ENCODE data around the gene EEF1AKMT1. TPM values are rescaled to one million over a fixed set of nuclear protein-coding genes. Genes with fewer than 3 reads are reported as not detected.

The EEF1AKMT1 gene
- total RNA-seq, 4 donors from 2014 or later: 13.1 to 18.7 (median 14.8) TPM

DNA sequence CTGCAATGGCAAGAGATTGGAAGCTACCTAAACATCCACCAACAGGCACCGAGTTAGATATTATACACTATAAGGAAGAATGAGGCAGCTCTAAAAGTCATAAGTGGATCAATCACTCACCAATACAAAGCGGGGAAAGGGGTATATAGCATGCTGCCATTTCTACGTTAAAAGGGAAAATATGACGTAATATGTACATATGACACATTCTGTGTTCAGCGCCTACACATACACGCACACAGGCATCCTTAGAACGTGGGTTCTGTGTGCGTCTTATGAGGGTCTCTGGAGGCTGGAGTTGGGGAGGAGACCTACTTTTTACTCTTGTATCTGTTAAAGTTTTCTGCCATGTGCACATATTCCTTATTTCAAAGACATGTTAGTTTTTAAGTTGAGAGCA, 64.4 kb downstream of the EEF1AKMT1 start:
- 92% methylated on average over 8 of the region's 8 CpGs for WGBS
- no peak for TF ChIP-seq POLR2AphosphoS5 (IDR thresholded peaks at IDR 0.05)
- no peak for TF ChIP-seq CTCF (IDR thresholded peaks at IDR 0.05)
- no peak for TF ChIP-seq POLR2A (IDR thresholded peaks at IDR 0.05; ENCODE audit: low read depth)
- no peak for TF ChIP-seq EP300 (IDR thresholded peaks at IDR 0.05)
- H3K27ac ChIP-seq (replicated peaks in 1 of 4): peak overlapping the region; percentile 42 to 63 (median 60)
- no peaks in the 10 kb centered on the region for H3K9me3 ChIP-seq
- H3K36me3 ChIP-seq: no peaks in the 10 kb centered on the region
- intact Hi-C loops (cut with DNase I): no loop called here
- H3K4me3 ChIP-seq: no peak overlapping the region
- no peaks in the 10 kb centered on the region for H3K27me3 ChIP-seq
- no peak for DNase-seq (ENCODE audit: extremely low spot score)
- peaks cover 22 to 43% (median 39%) of the 10 kb centered on the region in 4 donors for H3K4me1 ChIP-seq

DNA sequence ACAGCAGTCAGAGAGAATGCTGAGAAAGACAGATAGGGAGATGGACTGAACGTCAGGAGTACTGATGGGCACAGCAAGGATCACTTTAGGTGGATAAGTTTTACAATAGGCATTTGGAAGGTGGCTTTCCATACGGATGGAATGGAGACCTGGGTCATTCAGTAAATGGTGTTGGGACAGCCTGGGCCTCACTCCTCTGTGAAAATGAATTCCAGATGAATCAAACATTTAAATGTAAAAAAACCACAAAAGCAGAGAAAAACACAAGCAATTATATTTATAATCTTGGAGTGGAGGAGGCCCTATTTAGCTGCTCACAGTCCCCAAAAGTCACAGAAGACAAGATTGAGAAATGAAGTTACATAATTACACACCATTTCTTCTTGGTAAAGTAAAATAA, 65.5 kb downstream of the EEF1AKMT1 start:
- peak overlapping the region; percentile 28 to 62 (median 47) for H3K27ac ChIP-seq (replicated peaks in 1 of 4)
- DNase-seq (ENCODE audit: extremely low spot score): no peak
- H3K9me3 ChIP-seq: no peaks in the 10 kb centered on the region
- peaks cover 11 to 33% (median 30%) of the 10 kb centered on the region in 4 donors for H3K4me1 ChIP-seq
- H3K36me3 ChIP-seq: no peaks in the 10 kb centered on the region
- H3K4me3 ChIP-seq: no peak overlapping the region
- intact Hi-C loops (cut with DNase I): no loop called here
- no peak for TF ChIP-seq POLR2AphosphoS5 (IDR thresholded peaks at IDR 0.05)
- no peak for TF ChIP-seq POLR2A (IDR thresholded peaks at IDR 0.05; ENCODE audit: low read depth)
- no peak for TF ChIP-seq CTCF (IDR thresholded peaks at IDR 0.05)
- no peak for TF ChIP-seq EP300 (IDR thresholded peaks at IDR 0.05)
- WGBS: 84% methylated on average over 2 of the region's 2 CpGs
- H3K27me3 ChIP-seq: no peaks in the 10 kb centered on the region

DNA sequence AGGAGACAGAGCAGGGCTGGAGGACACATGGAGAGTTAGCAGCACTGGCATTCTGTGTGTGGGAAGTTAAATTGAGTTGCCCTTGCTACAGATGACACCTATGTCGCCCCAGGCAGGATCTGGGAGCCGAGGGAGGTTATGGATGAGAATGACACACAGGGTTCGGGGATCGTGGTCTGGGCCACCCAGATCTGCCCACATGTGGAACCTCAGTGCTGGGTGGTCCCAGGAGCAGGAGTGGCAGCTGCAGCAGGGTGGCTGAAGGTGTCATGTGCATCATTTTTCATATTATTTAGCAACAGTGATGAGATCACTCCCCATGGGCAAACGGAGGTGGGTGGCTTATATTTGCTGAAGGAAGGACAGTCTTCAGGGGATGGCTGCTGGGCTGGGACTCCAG, 67.1 kb downstream of the EEF1AKMT1 start:
- TF ChIP-seq POLR2A (IDR thresholded peaks at IDR 0.05; ENCODE audit: low read depth) (no peak), CTCF (IDR thresholded peaks at IDR 0.05) (no peak), EP300 (IDR thresholded peaks at IDR 0.05) (no peak)
- intact Hi-C loops (cut with DNase I): no loop called here
- H3K36me3 ChIP-seq: no peaks in the 10 kb centered on the region
- H3K4me1 ChIP-seq: peaks cover 7 to 35% (median 33%) of the 10 kb centered on the region in 4 donors
- DNase-seq (ENCODE audit: extremely low spot score): no peak
- H3K27ac ChIP-seq (replicated peaks in 1 of 4): no peak overlapping the region
- no peak overlapping the region for H3K4me3 ChIP-seq
- WGBS: 96% methylated on average over 5 of the region's 5 CpGs
- H3K27me3 ChIP-seq: no peaks in the 10 kb centered on the region
- H3K9me3 ChIP-seq: no peaks in the 10 kb centered on the region

- H3K36me3 ChIP-seq: no peaks in the 10 kb centered on the region
- 62% methylated on average over 8 of the region's 20 CpGs for WGBS
- TF ChIP-seq POLR2A (IDR thresholded peaks at IDR 0.05; ENCODE audit: low read depth) (no peak), CTCF (IDR thresholded peaks at IDR 0.05) (no peak), EP300 (IDR thresholded peaks at IDR 0.05) (no peak), POLR2AphosphoS5 (IDR thresholded peaks at IDR 0.05) (no peak)
- H3K4me1 ChIP-seq: peaks cover 7 to 34% (median 31%) of the 10 kb centered on the region in 4 donors
- DNase-seq (ENCODE audit: extremely low spot score): no peak
- peak overlapping the region; percentile 66 to 88 (median 76) for H3K4me3 ChIP-seq
- H3K27ac ChIP-seq (replicated peaks in 1 of 4): peak overlapping the region; percentile 63 to 81 (median 69)
- intact Hi-C loops (cut with DNase I): no loop called here
- H3K27me3 ChIP-seq: no peaks in the 10 kb centered on the region
- no peaks in the 10 kb centered on the region for H3K9me3 ChIP-seq
Observed at GRCh38 chr13:20704459-20705069, 69.2 kb downstream of the EEF1AKMT1 start.
